Endothelial cell of hepatic sinusoid (primary cell): ENCODE measurements around the gene RBM4B.

Experiments used
- in situ Hi-C: cut with HindIII; loops from 2 replicates; pipeline ENCODE4 v1.10.0; 2017; ENCODE audit warnings: low sequenced_read_pairs

RBM4B gene

DNA sequence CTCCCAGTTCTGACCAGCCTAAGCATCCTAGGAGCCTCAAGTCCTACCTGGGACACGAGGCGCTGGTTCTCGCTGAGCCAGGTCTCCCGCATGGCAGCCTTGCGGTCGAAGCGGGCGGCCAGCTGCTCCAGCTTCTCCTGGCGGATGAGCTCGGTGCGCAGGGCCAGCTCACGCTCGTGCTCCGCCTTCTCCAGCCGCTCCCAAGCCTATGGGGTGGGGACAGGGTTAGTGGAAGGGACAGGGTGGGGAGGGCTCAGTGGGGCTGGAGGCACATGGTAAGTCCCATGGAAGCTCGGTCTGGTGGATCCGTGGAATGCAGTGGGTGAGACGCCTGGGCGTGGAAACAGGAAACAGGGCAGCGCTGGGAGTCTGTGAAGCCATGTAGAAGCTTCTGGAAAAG, 30.4 kb upstream of the RBM4B start:
- in situ Hi-C loops: loop anchor here (5.0 kb wide), 1 partner anchor 54 kb away; no protein-coding TSS in a partner anchor

- in situ Hi-C loops: loop anchor here (5.0 kb wide), 1 partner anchor 55 kb away; no protein-coding TSS in a partner anchor
Observed at GRCh38 chr11:66707486-66707885, 29.8 kb upstream of the RBM4B start.

DNA sequence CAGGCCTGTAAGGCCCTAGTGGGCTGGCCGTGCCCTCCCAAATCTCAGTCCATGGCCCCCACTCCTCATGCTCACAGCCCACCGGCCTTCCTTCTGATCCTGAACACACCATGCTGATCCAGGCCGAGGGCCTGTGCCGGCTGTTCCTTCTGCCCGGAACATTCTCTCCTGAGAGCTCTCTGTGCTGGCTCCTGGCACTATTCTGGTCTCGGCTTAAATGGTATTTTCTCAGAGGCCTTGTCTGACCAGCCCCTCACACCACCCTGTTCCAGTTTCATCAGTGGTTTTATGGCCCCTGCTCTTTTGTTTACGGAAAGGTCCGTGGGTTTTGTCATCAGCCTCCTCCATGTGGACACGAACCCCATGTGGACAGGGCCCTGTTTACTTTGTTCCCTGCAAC, 29.3 kb upstream of the RBM4B start:
- in situ Hi-C loops: loop anchor here (5.0 kb wide), 1 partner anchor 55 kb away; no protein-coding TSS in a partner anchor

DNA sequence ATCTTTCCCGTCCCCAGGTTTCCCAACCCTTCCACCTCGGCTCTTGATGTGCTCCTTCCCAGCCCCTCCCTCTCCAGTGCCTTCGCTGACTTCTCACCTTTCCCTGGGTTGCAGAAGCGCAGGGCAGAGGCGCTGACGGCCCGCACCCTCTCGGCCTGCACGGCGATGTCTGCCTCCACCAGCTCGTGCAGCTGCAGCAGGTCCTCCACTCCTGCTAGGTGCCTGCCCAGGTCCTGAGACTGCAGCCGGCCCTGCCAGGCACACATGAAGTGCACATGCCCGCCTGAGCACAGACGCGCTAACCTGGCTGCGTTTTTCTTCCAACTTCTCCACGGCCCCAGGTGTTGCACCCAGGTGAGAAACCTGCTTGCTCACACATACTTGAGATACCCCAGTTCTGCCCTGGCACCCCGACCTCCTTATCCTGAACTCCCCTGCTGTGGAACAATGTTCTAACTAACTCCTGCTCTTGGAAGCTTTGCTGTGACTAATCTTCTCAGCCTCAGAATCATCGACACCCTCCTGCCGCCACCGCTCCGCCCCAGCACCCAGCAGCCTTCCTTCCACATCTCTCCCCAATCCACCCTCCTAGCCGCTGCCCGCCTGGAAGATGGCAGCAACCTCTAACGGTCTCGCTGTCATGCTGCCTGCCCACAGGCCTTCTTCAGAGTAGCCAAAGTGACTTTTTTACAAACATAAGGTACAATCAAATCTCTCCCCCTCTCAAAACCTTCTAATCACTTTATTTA, 28.1 kb upstream of the RBM4B start:
- in situ Hi-C loops: loop anchor here (5.0 kb wide), 1 partner anchor 57 kb away; no protein-coding TSS in a partner anchor

DNA sequence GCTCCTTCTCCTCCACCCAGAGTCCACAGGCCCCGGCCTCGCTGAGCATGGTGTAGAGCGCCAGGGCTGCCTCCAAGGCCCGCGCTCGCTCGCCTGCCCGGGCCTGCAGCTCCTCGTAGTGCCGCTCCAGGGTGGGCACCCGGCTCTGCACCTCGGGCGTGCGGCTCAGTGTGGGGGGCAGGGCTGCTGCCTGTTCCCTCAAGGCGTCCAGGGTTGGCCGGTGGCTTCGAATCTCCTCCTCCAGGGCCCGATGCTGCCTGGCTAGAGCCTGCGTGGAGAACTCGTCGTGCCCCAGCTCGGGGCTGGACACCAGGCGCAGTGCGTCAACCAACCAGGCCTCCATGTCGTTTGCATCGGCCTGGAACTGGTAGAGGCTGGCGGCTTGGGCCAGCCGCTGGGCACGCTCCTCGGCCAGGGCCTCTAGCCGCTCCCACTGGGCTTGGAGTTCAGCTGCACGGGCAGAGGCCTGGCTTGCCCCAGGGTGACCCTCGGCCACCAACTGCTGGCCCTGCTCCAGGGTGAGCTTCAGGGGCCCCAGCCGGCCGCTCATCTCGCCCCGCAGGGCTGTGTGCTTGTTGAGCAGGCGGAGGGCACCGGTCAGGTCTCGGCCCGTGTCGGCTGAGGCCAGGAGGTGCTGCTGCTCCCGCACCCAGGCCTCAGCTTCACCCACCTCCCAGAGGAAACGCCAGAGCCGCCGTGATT, 27.1 kb upstream of the RBM4B start:
- in situ Hi-C loops: loop anchor here (5.0 kb wide), 1 partner anchor 57 kb away; no protein-coding TSS in a partner anchor

DNA sequence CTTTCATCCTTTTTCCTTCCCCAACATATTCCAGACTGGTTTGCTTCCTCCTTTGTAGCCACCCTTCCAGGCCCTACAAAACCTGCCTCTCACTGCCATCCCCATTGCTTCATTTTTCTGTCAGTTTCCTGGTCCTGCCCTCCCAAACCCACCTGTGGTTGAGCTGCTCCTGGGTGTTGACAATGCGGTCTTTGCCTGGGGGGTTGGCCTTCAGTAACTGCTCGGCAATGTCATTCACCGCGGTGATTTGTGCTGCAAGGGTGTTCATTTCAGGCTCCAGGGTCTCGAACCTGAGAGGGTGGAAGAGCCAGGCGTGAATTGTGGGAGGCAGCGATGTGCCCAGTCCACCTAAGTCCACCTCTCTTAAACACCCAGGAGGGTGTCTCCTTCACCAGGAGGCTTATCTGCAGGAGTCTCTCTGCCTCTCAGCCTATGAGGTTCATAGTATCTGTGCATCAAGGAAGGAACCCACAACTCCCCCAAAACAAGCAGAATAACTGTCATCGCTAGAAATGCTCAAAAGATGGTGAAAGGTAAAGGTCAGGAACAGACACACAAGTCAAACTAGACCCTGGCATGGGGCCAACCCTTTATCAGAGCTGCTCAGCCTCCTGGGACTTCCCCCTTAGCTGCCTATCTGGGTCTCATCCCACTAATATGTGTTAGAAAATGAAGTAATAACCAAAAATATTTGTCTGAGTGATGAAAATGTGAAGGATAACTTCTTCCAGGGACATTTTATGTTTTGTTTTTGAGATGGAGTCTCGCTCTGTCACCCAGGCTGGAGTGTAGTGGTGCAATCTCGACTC, 23.9 kb upstream of the RBM4B start:
- in situ Hi-C loops: no loop called here

DNA sequence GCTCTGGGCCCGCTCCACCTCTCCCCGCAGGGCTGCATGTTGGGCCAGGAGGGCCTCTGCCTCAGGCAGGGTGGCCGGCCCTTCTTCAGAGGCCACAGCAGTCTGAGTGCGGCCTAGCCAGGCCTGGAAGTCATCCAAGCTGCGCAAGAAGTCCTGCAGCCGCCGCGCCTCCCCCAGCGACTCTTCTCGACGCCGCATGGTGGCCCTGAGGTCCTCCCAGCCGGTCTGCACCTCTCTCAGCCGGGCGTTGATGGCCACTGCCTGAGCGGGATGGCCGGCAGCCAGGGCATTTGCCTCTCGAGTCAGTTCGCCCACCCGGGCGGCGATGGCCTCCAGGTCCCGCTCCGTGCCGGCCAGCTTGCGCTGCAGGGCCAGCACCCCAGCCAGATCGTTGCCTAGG, 23.1 kb upstream of the RBM4B start:
- in situ Hi-C loops: no loop called here

- in situ Hi-C loops: no loop called here
Observed at GRCh38 chr11:66700337-66700736, 22.6 kb upstream of the RBM4B start.

DNA sequence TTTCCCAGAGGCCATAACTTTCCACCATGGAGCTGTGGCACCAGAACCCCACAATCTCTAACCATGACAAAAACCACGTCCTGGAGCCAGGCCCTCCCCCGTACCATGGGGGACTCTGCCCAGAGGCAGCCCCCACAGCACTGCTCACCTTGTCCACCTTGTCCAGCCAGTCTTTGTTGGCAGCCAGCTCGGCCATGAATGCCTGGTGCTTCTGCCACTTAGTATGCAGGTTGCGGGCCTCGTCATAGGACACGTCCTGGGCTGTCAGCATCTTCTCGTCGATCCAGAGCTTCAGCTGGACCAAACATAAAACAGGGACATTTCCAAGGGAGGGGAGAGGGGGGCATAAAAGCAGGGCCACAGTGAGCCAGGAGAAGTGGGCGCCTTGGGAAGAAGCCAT, 20.8 kb upstream of the RBM4B start:
- in situ Hi-C loops: no loop called here

GRCh38 chr11:66697988-66698387, 20.3 kb upstream of the RBM4B start:
- in situ Hi-C loops: no loop called here

DNA sequence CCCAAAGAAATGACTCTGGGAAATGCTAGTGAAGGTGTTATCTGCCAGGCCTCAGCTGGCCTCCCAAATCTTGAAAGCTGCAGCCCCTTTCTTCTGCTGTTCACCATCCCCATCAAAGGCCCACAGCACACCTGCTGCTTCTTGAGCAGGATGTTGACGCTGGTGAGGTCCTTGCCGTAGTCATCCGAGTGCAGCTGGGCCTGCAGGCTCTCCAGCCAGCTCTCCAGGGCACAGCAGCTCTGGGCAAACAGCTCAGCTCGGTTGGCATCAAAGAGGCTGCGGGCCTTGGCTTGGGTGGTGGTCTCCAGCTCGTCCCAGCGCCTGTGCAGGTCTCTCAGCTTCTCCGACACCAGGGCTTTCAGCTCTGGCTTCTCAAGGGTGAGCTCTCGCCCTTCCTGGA, 18.5 kb upstream of the RBM4B start:
- in situ Hi-C loops: no loop called here

- in situ Hi-C loops: no loop called here
Observed at GRCh38 chr11:66694732-66695207, 17.1 kb upstream of the RBM4B start.

DNA sequence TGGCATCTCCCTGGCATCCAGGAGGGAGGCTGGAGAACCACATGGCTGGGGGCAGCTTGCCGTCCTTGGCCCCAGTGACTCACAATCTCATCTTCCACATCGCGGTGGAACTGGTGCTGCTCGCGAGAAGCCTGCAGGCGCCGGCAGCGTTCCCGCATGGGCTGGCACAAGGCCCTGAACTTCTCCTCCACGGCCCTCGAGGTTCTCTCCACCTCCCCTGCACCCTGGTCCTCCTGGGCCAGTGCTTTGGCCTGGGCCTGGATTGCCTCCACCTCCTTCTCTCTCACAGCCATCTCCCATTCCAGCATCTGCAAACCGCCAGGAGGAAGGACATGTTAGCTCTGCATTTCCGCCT, 16.3 kb upstream of the RBM4B start:
- in situ Hi-C loops: no loop called here

DNA sequence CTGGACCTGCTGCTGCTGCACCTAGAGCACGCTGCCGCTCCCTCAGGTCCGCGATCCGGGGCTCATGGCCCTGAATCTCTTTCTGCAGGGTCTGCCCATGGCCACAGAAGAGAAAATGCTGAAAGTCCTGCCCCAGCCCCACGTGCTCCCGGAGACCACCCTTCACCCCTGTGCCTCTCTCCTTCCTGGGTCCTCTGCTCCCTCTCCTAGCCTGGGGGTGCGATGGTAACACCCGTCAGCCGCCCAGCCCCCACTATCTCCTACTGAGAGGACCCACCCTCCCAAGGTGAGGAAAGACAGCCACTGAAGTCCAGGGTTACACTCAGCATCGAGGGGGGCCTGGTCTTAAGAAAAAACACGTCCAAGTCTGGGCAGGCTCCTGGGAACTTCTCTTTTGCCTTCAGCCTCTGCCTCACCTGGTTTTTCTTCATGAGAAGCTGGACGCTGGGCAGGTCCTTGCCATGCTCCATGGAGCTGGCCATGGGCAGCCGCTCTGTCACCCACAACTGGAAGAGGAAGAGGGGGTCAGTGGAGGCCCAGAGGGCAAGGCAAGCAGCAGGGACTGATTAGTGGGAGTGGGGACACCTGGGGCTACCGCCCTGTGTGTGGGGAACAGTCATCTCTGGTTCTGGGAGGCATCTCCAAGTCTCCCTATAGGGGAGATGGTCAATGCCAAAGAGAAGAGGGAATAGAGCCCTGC, 15.8 kb upstream of the RBM4B start:
- in situ Hi-C loops: no loop called here

DNA sequence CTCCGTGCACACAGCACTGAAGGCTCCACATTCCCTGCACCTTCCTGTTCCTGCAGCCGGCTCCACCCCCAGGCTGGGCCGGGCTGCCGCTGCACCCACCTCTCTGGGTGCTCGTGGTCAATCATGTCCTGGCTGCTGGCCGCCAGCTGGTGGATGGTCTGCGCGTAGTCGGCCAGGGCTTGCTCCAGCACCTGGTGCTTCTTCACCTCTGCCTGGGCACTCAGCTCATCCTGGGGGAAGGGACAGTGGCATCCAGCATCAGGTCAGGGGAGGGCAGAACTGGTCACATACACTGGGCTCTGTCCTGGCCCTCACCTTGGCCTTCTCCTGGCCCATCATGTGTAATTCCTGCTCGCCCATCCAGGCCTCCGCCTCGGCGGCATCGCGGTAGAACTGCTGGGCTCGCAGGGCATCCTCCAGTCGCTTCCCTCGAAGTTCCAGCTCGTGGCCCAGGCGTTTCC, 15.2 kb upstream of the RBM4B start:
- in situ Hi-C loops: no loop called here

DNA sequence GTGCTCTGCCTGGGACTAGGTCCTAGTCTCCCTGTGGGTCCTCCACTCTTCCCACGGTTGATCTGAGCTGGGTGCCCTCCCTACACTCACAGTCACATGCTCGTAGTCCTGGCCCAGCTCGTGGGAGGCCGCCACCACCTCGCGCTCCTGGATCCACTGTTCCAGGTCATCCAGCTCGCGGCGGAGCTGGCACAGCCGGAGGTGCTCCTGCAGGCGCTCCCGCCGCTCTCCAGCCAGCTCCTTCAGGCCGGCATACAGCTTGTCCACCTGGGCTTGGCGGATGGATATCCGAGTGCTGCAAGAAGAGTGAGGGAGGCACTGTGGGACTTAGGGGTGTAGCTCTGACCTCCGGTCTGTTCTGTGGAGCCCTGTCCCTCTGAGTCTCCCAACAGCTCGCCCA, 14.8 kb upstream of the RBM4B start:
- in situ Hi-C loops: no loop called here

DNA sequence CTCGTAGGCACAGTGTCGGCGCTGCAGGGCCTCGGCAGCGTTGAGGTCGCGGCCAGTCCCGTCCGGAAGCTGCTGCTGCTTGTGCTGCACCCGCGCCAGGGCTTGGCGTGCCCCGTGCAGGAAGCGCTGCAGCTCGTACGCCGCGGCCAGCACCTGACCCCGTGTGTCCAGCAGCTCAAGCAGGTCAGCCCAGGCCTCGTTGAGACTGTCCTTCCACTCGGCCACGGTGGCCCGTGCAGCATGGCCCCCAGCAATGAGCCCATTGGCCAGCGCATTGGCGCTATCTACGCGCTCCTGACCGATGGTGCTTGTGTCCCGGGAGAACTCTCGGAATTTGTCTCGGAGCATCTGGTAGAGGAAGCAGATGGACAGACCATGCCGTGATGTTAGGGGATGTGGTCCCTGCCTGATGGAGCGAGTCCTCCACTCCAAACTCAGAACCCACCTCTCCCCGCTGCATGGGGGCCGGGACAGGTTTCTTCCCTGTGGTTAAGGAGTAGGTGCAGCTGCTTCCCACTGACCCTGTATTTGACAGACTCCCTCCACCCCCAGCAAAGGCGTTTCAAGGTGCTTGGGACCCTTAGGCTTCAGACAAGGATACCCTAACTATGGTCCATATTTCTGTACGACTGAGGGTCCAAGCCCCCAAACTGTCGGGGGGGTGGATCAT, 13.8 kb upstream of the RBM4B start:
- in situ Hi-C loops: no loop called here

- in situ Hi-C loops: no loop called here
Observed at GRCh38 chr11:66689661-66690590, 12.2 kb upstream of the RBM4B start.
